GM12891 (cell line): ENCODE data around the gene ELOVL2.
A peak's percentile ranks its signal among the peaks of the same experiment; 100 is the strongest.

Source experiments
- DNase-seq: peaks from one replicate; pipeline ENCODE4 v3.0.0; 2011; ENCODE audit warnings: low spot score; ENCODE audit not compliant: insufficient read length
- FAIRE-seq: peaks from 2 replicates; lab custom pipeline; 2011; peaks lifted over from hg19 to GRCh38; lab: Jason Lieb, UNC
- PAX5 ChIP-seq: IDR thresholded peaks from 2 replicates; pipeline ENCODE4 v1.6.1; 2011; ENCODE audit warnings: low read length, moderate library complexity, mild to moderate bottlenecking; ENCODE audit not compliant: insufficient read depth, severe bottlenecking
- POLR2A ChIP-seq: IDR thresholded peaks from 2 replicates; pipeline ENCODE4 v1.6.1; 2011; ENCODE audit warnings: low read depth, low read length, control low read depth
- POLR2AphosphoS5 ChIP-seq: IDR thresholded peaks from 2 replicates; pipeline ENCODE4 v1.6.1; 2011; ENCODE audit warnings: low read depth, low read length, control low read depth
- POU2F2 ChIP-seq: IDR thresholded peaks from 2 replicates; pipeline ENCODE4 v1.6.1; 2011; ENCODE audit warnings: low read depth, mild to moderate bottlenecking, control low read depth, low read length, moderate library complexity
- SPI1 ChIP-seq: IDR thresholded peaks from 2 replicates; pipeline ENCODE4 v1.6.1; 2011; ENCODE audit warnings: low read depth, low read length, control low read depth
- TAF1 ChIP-seq: IDR thresholded peaks from 2 replicates; pipeline ENCODE4 v1.6.1; 2011; ENCODE audit warnings: low read depth, low read length, control low read depth

ELOVL2 gene

GRCh38 chr6:11025921-11026635 lies 18.0 kb downstream of the ELOVL2 start:
- peak; percentile 73 for FAIRE-seq
- no peak for DNase-seq

GRCh38 chr6:11025130-11025529 lies 19.0 kb downstream of the ELOVL2 start:
- TF ChIP-seq SPI1: no peak
- no peak for TF ChIP-seq POLR2A
- no peak for TF ChIP-seq POU2F2
- no peak for TF ChIP-seq PAX5
- TF ChIP-seq POLR2AphosphoS5: no peak
- no peak for TF ChIP-seq TAF1
- DNase-seq: no peak
- no peak for FAIRE-seq

More at GRCh38 chr6:11025921-11026635, 18.0 kb downstream of the ELOVL2 start:
- peak; percentile 13; the same call in 1 of the 2 replicates for TF ChIP-seq SPI1
- no peak for TF ChIP-seq PAX5
- peak; percentile 95; the same call in 1 of the 2 replicates for TF ChIP-seq POU2F2

- no peak for DNase-seq
- TF ChIP-seq POU2F2: no peak
Observed at GRCh38 chr6:11023032-11023431, 21.1 kb downstream of the ELOVL2 start.

GRCh38 chr6:11021714-11022113 lies 22.4 kb downstream of the ELOVL2 start:
- DNase-seq: no peak
- FAIRE-seq: no peak
- TF ChIP-seq POLR2AphosphoS5 (no peak), POU2F2 (no peak), SPI1 (no peak), TAF1 (no peak), POLR2A (no peak)

More at GRCh38 chr6:11023032-11023431, 21.1 kb downstream of the ELOVL2 start:
- FAIRE-seq: no peak

- TF ChIP-seq POLR2AphosphoS5 (no peak), POU2F2 (no peak), POLR2A (no peak), SPI1 (no peak), PAX5 (no peak), TAF1 (no peak)
- FAIRE-seq (no peak), DNase-seq (no peak)
Observed at GRCh38 chr6:11021003-11021402, 23.1 kb downstream of the ELOVL2 start.

- no peak for TF ChIP-seq SPI1
- TF ChIP-seq PAX5: no peak
- TF ChIP-seq POU2F2: no peak
- TF ChIP-seq TAF1: no peak
- TF ChIP-seq POLR2AphosphoS5: no peak
- no peak for TF ChIP-seq POLR2A
- DNase-seq: no peak
- no peak for FAIRE-seq
Observed at GRCh38 chr6:11018225-11018624, 25.9 kb downstream of the ELOVL2 start.

GRCh38 chr6:11017090-11017489 lies 27.0 kb downstream of the ELOVL2 start:
- FAIRE-seq (no peak), DNase-seq (no peak)
- TF ChIP-seq TAF1 (no peak), POLR2A (no peak), POLR2AphosphoS5 (no peak), POU2F2 (no peak), SPI1 (no peak), PAX5 (no peak)

- TF ChIP-seq PAX5 (no peak), POU2F2 (no peak), POLR2A (no peak)
- FAIRE-seq (no peak), DNase-seq (no peak)
Observed at GRCh38 chr6:11016452-11016851, 27.7 kb downstream of the ELOVL2 start.

- no peak for FAIRE-seq
- TF ChIP-seq POLR2A: no peak
- no peak for TF ChIP-seq TAF1
- no peak for DNase-seq
Observed at GRCh38 chr6:11015102-11015501, 29.0 kb downstream of the ELOVL2 start.

GRCh38 chr6:11013721-11014070 lies 30.4 kb downstream of the ELOVL2 start:
- no peak for DNase-seq
- FAIRE-seq: no peak
- no peak for TF ChIP-seq POLR2AphosphoS5
- no peak for TF ChIP-seq SPI1
- no peak for TF ChIP-seq POU2F2
- TF ChIP-seq POLR2A: no peak
- no peak for TF ChIP-seq TAF1
- TF ChIP-seq PAX5: no peak
